HuH-7.5 (cell line): ENCODE data around the gene SEC31A.
"Not testable (repeated sequence)": the region's sequence is repeated elsewhere in the genome, so short reads cannot be mapped to it uniquely, and the experiment has no call there.

Experiments
- DNase-seq: peaks from one replicate; pipeline ENCODE4 v3.0.0; 2011; ENCODE audit warnings: low spot score

Gene SEC31A

DNA sequence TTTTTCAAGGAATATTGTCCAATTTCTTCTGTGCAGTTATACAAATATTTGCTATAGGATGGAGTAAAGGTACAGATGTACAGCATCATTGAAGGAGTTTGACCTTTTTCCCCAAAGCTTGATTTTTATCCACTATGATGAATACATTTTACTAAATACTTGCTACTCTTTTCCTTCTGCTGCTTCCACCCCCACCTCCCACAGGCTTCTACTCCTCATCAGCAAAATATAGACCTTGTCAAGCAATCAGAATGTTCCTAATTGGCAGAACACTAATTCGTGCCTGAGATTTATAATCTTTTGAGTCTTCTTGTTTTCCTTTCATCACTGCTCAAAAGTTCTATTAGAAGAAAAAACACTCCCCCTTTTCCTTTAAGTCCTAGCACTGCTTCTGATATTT is 5.8 kb upstream of the SEC31A start:
- DNase-seq: no peak

DNA sequence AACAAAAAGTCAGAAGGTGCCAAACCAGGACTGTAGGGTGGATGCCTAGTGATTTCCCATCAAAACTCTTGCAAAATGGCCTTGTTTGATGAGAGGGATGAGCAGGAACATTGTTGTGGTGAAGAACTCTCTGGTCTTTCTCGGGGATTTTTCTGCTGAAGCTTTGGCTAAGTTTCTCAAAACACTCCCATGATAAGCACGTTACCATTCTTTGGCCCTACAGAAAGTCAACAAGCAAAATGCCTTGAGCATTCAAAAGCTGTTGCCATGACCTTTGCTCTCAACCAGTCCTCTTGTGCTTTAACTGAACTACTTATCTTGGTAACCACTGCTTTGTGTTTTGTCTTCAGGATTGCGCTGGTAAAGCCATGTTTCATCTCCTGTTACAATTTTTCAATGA is 3.0 kb upstream of the SEC31A start:
- DNase-seq: no peak

DNA sequence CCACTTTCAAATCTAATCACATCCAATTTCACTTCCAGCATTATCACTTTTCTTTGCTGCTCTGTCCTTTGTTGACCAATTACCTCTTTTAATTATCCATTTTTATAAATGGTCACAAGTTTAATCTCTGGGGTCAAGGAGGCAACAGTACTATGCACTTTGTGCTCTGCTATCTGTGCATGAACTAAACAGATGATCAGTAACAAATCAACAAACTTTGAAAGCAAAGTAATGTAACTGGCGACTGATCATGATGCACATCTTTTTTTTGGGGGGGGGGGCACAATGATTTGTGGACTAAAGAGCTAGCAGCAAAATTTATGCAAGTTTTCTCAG is 1.5 kb upstream of the SEC31A start:
- no peak for DNase-seq

DNA sequence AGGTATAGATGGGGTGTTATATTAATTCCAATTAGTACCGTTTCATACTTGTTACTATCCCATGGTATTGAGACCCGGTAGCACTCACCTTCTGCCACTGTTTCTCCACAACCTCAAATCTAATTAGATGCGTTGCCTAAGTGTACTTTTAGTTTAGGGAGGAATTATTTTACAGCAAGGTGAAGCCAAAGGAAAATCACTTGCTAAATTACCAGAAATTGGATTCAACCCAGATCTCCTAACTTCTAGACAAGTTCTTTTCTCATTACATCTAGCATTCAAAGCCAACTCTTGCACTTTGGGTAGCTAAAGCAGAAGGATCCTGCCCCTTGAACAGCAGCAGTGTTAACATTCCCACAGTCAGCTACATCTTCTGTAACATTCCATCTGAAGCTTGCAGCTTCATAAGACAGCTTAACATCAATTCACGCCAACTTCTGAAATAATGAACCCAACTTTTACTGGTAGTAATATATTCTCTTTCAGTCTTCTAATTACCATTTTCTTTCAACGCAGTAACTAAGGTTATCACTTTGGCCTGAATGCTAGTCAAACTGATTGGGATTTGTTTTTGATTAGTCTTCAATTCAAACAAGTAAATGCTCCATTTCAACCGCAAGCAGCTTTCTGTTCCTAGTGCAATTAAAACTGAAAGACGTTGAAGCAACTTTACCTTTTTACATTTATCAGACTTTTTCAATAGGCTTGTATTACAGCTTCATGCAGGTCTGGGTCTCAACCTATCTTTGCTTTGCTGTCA is 934 bp upstream of the SEC31A start:
- DNase-seq: no peak

DNA sequence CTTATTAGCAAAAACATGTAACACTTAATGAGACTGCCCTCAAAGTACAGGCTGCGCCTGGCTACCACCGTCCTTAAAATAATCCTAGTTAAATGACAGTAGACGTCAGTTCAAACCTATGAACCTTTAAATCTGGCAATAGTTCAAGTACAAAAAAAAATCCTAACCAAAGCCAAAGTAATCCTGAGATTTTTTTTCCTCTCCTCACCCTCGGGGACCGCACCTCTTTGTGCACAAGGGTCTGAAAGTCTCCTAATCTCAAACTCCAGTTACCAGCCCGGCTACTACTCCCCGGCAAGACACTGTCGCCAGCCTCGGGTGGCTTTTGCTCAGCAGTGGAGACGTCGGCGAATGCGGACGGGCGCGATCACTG is 439 bp downstream of the SEC31A start:
- DNase-seq: no peak

DNA sequence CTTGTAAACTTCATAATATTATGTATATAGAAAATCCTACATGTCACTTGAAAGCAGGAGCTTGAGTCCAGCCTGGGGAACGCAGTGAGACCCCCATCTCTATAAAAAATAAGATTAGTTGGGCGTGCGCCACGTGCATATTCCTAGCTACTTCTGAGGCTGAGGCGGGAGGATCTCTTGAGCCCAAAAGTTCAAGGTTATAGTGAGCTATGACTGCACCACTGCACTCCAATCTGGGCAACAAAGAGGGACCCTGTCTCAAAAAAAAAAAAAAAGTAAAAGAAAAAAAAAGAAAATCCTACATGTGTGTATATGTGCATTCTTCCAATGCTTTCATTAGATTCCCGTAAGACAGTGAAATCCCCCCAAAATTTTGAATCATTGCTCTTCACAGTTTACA is 1.7 kb downstream of the SEC31A start:
- DNase-seq: no peak

DNA sequence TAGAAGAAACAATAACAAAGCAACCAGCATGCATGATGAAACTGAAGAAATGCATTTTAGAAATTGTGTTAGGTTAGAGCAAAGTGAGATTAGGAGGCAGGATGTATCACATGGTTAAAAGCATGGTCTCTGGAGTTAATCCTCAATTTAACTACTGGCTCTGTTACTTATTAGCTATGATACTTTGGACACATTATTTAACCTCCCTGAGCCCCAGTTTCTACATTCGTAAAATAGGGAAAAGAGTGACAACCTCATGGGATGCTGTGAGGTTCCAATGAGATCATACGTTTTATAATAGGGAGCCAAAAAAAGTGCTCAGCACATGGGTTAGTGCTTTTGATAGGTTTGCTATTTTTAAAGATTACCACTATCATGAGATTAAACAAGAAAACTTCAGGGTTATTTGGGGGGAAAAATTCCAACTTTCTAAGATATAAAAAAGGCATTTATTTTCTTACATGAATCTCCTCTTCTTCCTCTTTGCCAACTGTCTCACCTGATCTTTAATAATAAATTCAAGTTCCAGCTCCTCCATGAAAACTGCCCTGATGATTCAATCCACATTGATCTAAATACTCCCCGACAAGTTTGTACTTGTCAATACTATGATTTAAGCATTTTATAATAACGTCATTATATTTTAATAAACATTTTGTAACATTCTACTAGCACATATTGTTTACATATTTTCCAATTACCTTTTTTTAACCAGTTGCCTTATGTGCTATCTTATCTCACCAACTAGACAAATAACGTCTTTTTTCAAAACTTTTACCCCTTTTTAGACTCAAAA is 4.6 kb downstream of the SEC31A start:
- no peak for DNase-seq

DNA sequence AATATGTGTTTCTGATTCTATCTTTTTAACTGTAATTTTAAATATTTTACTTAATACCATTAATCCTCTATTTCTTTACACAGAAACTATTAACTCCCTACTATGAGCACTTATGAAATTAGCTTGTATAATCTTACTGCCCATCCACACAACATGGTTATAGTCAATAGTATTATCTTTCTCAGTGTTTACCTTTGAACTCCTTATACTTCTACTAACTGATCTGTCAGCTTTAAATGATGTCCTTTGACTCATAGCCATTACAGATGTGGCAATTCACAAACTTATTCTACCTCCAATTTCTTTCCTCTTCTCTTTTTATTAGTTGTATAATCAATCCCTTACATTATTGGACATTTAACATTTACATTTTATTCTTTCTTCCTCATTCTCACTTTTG is 5.5 kb downstream of the SEC31A start:
- DNase-seq: no peak

DNA sequence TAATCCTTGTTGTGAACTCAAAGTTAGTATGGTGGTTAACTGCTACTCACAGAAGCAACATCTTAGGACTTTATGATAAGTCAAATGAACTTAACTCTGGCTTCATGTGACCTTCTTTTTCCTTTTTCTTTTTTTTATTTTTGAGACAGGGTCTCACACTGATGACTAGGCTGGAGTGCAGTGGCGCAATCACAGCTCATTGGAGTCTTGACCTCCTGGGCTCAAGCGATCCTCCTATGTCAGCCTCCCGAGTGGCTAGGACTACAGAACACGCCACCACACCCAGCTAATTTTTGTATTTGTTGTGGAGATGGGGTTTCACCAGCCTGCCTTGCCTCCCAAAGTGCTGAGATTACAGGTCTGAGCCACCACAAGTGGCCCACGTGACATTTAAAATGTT is 22.4 kb downstream of the SEC31A start:
- DNase-seq: no peak

DNA sequence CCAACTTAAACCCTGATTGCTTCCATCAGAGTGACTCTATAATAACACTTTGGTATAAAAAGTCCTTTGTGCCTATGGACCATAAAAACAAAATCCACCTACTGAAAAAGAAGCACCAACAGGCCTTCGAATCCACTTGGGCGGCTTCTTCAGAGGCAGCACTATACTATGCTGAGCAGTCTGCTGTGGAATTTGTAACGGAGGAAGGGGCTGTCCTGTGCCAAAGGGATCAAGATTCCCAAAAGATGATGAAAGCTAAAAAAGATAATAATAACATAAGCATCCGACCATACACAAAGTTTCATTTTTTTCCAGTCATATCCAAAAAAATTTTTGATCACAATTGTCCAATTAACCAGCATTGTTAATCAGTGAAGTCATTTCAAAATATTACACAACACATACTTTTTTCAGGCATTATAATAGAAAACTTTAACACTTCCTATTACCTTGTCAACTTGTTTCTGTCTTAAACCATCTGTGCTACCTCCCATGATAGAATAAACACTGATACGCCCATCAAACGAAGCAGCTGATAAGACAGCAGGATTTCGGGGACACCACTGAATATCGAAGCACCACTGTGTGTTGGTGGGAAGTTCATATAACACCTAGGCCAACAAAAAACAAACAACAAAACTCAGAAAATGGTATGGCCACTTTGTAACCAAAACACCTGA is 24.1 kb downstream of the SEC31A start:
- no peak for DNase-seq

DNA sequence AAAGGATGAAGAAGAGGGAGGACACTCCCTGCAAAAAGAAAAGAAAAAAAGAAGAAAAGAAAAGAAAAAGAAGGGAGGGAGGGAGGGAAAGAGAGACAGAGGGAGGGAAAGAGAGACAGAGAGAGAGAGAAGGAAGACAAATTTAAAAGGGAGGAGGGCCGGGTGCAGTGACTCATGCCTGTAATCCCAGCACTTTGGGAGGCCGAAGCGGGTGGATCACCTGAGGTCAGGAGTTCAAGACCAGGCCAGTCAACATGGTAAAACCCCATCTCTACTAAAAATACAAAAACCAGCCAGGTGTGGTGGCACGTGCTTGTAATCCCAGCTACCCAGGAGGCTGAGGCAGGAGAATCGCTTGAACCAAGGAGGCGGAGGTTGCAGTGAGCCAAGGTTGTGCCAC is 24.9 kb downstream of the SEC31A start:
- not testable (repeated sequence) for DNase-seq

DNA sequence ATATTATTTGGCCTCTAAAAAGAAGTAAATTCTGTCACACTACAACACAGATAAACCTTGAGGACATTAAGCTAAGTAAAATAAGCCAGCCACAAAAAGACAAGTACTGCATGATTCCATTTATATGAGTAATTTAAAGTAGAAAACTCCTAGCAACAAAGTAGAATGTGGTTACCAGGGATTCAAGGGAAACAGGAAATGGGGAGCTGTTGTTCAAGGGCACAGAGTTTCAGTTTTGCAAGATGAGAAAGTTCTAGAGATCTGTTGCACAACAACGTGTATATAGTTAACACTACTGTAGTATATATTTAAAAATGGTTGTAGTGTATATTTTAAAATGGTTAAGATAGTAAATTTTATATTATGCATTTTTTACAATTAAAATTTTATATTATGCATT is 25.4 kb downstream of the SEC31A start:
- DNase-seq: no peak

DNA sequence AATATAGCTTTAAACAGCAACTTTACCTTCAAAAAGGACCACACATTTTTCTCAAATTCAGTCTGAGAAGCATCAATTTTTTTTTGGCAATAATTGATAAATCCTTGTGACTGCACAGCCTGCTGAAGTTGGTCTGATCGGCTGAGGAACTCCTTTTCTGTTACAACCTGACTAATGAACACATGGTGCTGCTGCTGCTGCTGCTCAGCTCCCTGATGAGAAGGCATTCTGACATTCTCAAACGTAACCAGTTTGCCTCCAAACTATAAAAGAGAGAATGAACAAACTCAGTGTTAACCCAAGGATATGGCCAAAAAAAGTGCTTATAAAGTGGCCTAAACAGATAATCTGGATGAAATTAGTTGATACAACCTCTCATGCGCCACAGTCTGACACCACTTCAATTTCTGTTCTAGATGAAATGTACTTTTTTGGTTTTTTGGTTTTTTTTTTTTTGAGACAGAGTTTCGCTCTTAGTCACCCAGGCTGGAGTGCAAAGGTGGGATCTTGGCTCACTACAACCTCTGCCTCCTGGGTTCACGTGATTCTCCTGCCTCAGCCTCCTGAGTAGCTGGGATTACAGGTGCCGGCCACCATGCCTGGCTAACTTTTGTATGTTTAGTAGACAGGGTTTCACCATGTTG is 26.5 kb downstream of the SEC31A start:
- DNase-seq: no peak

DNA sequence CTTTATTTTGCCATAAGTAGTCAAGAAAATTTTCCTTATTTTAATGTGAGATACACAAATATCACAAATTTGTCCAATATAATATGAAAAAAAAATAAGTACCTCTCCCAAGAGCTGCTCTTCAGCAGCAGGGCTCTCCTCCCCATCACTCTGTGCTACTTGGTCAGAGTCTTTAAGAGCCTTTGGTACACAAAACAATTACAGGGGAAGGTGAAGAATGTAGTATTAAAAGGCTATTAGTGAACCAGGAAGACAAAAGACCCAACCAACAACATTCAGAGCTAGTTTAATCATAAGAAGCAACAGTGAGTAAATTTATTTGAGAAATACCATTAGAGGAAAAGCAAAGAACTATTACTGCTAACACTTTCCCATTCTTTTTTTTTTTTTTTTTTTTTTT is 29.4 kb downstream of the SEC31A start:
- DNase-seq: no peak

DNA sequence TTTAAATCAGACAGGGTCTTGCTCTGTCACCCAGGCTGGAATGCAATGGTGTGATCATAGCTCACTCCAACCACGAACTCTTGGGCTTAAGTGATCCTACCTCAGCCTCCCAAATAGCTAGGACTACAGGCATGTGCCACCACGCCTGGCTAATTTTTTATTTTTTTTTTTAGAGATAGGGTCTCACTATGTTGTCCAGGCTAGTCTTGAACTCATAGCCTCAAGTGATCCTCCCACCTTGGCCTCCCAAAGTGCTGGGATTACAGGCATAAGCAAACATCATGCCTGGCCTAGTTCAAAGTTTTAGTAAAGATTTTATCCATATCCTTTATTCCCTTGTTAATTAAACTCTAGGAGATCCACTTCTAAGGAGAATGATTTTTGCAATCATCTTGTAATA is 30.5 kb downstream of the SEC31A start:
- not testable (repeated sequence) for DNase-seq

DNA sequence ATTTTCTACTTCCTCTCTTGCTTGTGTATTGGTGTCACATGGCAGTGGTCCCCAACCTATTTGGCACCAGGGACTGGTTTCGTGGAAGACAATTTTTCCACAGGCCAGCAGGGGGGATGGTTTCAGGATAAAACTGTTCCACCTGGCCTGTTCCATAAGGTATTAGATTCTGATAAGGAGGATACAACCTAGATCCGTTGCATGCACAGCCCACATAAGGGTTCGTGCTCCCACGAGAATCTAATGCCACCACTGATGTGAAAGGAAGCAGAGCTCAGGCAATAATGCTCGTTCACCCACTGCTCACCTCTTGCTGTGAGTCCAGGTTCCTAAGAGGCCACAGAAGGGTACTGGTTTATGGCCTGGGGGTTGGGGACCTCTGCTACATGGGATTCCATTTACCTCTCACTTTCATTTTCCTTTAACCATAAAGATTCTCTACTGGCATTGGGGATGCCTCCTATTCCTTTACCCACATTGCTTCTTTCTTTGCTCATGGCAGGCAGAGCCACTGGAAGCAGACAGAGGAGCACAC is 38.1 kb downstream of the SEC31A start:
- no peak for DNase-seq

DNA sequence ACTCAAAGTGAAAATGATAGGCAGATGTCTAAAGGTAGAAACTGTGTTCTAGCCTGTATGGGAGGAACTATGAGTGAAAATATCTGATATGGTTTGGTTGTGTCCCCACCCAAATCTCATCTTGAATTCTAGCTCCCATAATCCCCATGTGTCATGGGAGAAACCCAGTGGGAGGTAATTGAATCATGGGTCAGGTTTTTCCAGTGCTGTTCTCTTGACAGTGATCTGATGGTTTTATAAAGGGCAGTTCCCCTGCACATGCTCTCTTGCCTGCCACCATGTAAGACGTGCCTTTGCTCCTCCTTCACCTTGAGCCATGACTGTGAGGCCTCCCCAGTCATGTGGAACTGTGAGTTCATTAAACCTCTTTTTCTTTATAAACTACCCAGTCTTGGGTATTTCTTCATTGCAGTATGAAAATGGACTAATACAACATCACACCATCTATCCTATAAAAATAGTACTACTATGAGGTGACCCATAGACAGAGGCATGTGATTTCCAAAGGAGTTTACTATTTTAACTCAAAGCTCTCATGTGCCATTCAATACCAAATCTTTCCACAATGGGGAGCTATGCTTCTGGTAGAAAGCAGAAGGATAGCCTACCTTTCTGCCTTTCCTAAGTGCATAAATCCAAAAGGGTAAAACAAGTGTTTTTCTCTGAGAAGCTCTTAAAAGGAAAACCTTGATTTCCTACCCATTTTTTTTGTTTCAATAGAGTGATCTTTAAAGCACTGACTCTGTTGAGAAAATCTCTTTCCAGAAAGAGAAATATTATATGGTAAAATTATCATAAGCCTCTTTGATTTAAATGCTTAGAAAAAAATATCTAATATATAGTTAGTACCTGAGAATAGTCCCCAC is 38.8 kb downstream of the SEC31A start:
- DNase-seq: no peak

DNA sequence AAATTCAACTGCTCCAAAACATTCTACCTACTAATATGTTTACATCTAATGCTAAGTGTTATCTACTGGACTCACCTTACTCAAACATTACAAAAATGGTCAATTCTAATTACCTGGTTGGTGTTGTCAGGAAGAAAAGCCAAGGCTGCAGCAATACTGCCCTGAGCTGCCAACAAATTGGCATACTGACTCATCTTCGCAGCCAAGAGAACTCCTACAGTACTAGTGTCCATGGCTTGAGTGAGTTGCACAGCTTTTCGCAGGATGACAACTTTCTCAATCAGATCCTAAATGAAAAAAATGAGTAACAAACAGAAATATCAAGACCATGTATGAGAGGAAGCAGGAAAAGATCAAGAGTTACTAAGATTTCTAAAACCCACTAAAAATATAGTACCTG is 39.6 kb downstream of the SEC31A start:
- no peak for DNase-seq

DNA sequence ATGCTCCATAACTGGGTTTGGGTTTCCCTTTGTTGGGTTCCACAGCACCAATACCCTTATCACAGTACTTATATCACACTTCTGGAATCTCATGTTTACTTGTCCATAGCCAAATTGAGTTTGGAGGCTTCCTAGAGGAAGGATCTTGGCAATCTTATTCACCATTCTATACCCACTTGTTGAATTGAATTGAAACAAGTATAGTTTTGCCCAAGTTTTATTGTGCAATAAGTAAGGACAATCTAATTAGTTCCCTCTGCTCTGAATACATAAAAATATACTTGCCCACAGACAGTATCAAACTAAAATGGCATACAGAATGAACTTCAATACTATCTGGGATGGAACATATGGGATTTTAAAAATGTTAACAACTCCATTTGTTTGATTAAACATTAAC is 40.3 kb downstream of the SEC31A start:
- no peak for DNase-seq

DNA sequence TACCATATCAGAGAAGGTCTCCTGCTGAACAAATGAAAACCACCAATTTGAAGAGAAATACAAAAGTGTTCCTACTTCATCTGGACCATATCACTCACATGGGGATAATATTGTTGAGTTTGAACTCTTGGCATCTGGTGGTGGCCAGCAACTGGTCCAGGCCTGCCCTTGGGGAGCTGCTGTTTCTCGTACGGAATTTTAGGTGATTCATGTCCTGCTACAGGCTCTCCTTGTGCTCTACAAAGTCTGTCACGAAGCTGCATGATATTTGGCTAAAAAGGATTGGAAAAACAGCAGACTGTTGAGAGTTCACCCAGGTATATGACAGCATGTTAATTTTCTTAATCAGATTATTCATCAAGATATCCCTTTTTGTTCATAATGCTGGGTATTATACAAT is 42.2 kb downstream of the SEC31A start:
- DNase-seq: no peak

DNA sequence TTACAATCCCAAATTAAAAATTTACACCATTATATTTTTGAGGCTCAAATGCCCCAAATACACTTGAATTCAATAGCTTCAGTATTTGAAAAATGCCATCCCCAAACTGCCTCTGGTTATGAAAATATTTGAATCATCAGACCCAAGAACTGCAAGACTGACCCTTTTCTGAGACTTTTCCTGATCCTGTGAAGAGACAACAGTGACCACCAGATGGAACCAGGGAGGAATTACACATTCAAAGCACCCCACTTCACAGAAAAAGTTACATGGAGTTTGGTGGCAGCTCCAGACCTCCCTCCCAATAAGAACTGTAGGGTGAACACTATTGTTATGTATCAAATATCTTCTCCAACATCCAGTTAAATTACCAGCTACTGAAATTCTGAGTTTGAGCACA is 48.4 kb downstream of the SEC31A start:
- DNase-seq: no peak

DNA sequence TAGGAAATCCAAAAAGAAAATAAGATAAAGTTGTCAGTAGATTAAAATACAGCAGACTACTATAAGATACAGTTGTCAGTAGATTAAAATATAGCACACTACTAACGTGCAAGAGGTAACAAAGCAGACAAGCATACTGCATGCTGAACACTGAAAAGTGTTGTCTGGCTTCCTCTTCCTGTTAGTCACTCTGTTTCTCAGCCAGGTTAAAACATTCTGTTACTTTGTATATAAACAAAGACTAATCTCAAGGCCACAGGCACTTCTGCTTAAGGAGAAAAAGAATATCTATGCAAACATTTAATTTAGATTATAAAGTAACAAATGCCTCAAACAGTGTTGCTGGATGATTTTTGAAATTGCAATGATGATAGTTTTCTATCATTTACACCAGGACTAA is 51.3 kb downstream of the SEC31A start:
- no peak for DNase-seq
